GM19324 (cell line): ENCODE measurements around the gene ATP1A2.

Experiments
- ATAC-seq: cut with Tn5 transposase; IDR thresholded peaks from one replicate; pipeline ENCODE4 v1.9.1; 2021; ENCODE audit warnings: mild to moderate bottlenecking, moderate library complexity; ENCODE audit not compliant: unreplicated experiment, low FRiP score

The ATP1A2 gene

DNA sequence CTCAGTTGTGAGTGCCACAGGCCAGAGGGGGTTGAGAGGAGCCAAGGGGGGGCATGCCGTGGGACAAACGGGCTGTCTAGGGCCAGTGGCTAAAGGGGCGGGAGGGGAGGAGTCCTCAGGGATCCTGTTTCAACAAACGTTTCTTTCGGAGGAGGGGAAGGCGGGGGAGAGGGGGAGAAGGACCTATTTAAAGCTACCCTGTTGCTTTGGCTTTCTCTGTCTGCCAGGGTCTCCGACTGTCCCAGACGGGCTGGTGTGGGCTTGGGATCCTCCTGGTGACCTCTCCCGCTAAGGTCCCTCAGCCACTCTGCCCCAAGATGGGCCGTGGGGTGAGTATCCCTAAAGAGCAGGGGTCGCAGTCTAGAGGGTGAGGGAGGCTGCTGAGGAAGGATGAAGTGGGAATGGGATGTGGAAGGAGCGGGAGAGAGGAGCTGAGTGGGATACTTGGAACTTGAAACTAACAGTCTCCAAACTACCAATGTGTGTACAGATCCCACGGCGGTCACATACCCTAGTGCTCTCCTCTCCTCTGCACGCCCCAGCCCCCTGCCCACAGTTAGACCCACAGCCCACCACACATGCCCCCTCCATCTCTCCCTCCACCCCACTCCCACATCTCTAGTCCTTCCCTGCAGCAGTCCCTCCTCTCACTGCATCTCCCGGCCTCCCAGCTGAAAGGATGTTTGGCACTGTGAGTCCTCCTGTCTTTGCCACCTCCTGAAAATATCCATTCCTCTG is at the start of gene ATP1A2:
Gene ATP1A2 (plus strand): TSS at position 215 of the 738 bp plus-strand sequence. CDS start 103 bp downstream, at position 318.
- ATAC-seq = no peak

DNA sequence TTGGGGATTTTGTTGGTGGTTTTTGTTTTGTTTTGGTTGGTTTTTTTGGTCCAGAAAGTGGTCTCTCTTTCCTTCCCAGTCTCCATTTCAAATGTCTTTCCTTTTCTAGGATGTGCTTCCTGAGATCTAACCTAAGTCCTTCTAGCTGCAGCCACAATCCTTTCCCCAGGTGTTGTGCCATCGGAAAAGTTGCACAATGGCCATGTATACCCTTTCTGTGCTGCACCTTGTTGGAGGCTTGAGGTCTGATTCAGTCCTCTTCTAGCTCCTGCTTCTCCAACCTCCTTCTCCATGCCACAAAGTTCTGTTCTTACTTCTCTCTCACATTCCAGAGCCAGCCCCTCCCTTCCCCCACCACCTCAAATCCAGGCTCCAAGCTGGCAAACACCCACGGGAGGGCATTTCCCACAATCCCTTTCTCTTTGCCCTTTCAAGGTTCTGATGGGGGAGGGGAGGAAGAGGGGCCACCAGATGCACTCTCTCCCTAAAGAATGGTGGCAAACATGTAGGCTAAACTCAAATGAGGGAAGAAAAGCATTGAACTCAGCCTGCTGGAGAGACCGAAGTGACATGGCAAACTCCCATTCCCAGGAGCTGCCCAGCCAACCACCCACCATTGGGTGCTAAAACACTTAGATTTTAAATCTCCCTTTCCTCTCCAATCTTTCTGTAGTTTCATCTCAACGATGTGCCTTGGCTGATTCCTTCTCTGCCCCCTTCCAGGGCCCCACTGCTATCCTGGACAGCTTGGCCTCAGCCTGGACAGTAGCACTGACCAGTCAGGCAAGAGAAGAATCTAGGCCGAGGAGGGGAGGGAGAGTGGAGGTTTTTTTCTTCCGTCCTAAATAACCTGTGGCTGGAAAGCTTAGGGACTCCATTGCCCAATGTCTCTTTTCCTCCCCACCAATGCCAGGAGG is 48.5 kb upstream of the ATP1A2 start:
- no peak for ATAC-seq

DNA sequence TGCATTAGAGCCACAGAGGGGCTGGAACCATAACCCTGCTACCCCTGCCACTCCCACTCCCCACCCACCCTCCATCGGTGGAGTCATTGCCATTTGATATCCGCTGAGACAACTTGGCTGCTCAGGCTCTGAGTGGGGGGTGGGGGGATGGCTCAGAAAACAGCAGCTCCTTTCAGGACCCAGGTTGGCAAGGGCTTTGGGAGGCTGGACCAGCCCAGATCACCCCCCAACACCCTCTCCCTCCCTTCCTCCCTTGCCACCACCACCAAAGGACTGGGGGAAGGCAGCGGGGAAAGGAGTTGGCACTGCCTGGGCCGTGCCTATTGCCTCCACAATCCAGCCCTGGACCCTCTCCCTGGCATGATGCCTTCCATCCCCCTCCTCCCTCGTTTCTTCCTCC is 47.3 kb upstream of the ATP1A2 start:
- ATAC-seq = no peak

DNA sequence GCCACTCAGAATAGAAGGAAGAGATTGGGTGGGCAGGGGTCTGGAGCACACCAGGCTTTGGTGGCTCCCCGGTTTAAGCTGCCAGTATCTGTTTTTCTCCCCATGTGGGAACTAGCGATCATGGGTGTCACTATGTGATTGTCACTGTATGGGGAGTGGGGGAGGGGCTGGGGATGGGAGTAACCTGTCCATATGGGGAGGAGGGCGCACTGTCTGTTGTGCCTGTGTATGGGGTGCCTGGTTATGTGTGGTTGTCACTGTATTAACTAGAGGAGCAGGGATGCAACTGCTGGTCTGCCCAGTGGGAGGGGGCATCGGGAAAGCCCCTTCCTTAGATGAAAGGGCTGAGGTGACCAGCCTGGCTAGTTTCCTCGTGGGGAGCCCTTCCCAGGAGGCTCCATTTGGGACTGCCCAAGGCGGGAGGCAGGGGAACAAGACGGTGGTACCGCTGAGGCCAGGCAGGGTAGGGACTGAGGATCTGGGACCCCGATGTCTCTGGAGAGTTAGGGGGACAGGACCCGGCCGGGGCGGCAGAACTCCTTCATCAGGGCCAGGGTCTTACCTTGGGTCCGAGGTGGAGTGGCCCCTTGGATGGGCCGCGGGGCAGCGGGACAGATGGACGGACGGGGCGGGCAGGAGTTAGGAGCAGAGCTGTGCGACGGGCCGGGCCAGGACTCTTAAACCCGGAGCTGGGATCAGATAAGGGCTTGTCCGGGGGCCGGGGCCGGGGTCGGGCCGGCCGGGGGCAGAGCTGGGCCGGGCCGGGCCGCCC is 45.9 kb upstream of the ATP1A2 start, which contains the start of gene KCNJ10:
Gene KCNJ10 (minus strand): TSS at position 701 of the 772 bp plus-strand sequence. CDS start 27,628 bp downstream, outside the sequence.
- ATAC-seq = no peak

GRCh38 chr1:160070243-160071163 is 45.1 kb upstream of the ATP1A2 start:
- no peak for ATAC-seq

- no peak for ATAC-seq
These were observed 44.3 kb upstream of the ATP1A2 start for GRCh38 chr1:160071289-160071688.

- no peak for ATAC-seq
These were observed 40.7 kb upstream of the ATP1A2 start for GRCh38 chr1:160074865-160075264.

DNA sequence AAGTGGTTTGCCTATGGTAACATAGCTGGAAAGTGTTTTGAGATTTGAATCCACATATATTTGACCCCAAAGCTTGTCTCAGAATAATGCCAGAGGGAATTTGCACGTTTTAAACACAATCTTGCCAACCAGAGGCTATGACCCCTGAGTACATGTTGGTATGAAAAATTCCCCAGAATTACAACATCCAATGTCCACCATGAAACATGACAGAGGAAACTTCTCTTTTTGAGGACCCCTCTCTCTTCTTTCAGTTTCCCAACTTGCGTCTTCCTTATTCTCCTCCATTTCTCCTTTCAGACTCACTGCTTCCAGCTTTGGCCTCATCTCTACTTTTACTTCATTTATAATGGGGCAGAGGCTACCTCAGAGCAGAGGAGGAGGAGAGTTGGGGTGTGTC is 39.7 kb upstream of the ATP1A2 start:
- no peak for ATAC-seq

GRCh38 chr1:160076295-160076694 is 39.3 kb upstream of the ATP1A2 start:
- ATAC-seq = no peak

DNA sequence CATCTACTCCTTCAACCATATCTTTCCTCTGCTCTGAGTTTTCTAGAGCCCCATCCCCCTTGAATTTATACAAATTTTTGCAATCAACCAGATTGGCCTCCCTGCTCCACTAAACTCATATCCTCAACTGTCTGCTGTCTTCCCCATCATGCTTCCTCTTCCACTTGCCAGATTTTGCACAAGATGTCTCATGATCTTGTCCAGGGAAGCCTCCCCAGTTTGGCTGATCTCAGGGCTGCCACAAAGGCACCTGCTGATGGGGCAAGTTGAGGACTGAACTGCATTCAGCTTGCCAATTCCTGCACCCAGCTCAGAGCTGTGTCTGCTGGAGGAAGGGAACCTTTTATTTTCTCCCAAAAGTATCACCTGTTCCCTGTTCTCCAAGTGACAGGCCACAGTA is 38.1 kb upstream of the ATP1A2 start:
- no peak for ATAC-seq

DNA sequence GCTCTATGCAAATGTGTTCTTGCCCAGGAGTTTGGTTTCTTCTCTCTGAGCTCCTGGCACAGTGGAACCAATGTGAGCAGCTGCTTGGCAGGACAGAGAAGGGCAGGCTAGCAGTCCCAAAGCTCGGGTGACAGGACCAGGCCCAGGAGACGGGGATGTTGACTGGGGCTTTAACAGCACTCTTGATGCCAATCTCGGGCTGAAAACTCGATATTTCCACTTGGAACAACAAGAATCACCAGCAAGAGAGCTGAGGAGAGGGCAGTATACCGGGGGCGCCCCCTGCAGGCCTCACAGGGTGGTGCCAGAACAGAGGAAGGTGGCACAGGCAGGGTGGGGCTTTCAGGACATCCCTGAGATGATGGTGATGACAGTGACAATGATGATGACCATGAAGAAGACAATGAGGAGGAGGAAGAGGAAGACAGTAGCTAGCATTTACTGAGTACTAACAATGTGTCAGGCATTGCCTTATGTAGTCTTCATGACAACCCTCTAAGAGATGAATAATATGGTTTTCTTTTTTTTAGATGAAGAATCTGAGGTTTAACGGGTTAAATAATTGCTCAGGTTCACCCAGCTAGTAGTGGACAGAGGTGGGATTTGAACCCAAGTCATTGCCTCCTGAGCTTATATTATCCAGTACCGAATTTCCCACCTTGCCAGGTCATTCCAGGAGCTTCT is 36.9 kb upstream of the ATP1A2 start:
- ATAC-seq = peak; percentile 49

- no peak for ATAC-seq
These were observed 36.1 kb upstream of the ATP1A2 start for GRCh38 chr1:160079448-160079847.

DNA sequence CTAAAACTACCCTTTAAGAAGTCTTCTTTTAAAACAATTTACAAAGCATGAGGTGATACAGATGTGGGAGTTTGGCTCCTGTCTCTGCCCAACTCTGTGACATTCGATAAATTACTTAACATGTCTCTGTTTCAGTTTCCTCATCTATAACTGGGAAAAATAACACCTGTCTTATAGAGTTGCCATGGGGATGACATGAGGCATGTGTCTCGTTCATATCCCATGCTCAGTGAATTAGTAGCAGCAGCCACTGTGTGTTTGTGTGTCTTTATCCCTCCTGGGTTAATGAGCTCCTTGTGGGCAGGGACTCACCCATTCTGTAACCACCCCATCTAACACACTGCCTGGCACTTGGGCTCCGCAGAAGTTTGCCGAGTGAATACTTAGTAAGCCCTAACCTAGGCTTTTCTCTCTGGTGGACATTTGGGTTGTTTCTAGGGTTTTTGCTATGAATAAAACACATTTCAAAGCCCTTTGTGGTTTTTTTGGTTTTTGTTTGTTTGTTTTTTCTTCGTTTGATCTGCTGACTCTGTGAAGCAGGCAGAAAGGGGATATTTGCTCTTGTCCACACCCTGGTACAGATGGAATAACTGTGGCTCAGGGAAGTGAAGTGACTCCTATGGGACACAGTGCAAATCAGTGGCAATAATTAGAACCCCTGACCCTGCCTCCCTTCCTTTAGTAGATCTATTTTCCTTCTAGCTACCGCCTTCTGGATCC is 35.0 kb upstream of the ATP1A2 start:
- ATAC-seq = no peak

DNA sequence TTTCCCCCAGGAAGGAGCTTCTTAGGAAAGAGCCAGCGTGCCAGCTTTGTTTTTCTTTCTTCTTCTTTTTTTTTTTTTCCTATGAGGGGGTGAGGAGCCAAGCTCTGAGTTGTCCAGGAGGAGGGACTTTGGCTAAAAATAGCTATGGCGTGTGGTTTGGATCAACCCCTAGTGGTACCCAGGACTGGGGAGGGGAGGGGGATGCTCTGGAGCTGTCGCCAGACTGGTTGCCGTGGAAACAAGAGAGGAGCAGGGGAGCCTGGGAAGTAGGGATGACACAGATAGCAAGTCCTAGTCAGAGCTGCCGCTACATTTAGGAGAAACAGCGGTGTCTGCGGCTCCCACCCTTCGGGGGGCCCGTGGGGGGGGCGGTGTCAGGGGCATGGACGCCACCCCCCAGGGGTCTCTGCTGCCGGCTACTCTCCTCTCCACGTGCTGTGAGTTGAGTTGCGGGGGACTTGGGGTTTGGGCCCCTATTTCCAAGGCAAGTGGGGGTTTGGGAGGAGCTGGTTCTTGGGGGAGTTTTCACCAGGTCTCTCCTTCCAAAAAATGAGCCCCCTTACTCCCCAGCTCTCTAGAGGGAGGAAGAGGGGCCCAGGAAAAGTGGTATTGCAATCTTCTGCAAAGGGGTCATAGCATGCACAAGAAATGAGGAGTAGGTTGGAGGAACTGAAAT is 34.2 kb upstream of the ATP1A2 start, which contains the start of gene KCNJ9:
Gene KCNJ9 (plus strand): TSS at position 278 of the 676 bp plus-strand sequence. CDS start 2,493 bp downstream, outside the sequence.
- ATAC-seq = no peak

GRCh38 chr1:160082487-160082886 is 33.1 kb upstream of the ATP1A2 start:
- ATAC-seq = no peak

DNA sequence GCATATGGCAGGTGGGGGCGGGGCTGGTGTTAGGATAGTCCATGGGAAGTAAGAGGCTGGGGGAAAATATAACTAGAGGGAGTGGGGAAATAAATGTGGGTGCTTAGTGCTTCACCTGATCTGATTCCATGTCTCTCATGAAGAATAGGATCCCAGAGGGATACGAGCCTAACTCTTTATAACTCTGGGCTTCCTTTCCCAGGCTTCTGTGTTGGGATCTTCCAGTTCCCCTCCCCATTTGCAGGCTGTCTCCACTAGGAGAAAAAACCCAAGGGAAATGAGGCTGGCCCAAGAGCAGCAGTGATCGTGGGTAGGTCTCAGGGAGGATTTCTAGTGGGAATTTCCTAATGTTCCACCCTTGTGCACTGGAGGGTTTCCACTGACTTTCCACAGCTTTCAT is 32.6 kb upstream of the ATP1A2 start:
- no peak for ATAC-seq

DNA sequence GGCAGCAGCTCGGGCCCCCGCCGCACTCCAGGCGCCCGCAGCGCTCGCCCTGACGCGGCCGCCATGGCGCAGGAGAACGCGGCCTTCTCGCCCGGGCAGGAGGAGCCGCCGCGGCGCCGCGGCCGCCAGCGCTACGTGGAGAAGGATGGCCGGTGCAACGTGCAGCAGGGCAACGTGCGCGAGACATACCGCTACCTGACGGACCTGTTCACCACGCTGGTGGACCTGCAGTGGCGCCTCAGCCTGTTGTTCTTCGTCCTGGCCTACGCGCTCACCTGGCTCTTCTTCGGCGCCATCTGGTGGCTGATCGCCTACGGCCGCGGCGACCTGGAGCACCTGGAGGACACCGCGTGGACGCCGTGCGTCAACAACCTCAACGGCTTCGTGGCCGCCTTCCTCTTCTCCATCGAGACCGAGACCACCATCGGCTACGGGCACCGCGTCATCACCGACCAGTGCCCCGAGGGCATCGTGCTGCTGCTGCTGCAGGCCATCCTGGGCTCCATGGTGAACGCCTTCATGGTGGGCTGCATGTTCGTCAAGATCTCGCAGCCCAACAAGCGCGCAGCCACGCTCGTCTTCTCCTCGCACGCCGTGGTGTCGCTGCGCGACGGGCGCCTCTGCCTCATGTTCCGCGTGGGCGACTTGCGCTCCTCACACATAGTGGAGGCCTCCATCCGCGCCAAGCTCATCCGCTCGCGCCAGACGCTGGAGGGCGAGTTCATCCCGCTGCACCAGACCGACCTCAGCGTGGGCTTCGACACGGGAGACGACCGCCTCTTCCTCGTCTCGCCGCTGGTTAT is 31.4 kb upstream of the ATP1A2 start:
- peak; percentile 64 for ATAC-seq
